Astrocyte of the cerebellum (primary cell): Measurements from ENCODE around the gene IL33.

Source experiments
- DNase-seq: peaks from one replicate; pipeline ENCODE4 v3.0.0-alpha.2; 2011; ENCODE audit warnings: low read depth
- H3K4me3 ChIP-seq: 2 replicates; pipeline ENCODE4 v1.5.1; 2011; ENCODE audit warnings: mild to moderate bottlenecking, low read depth, low read length, moderate library complexity
- CTCF ChIP-seq: IDR thresholded peaks from 2 replicates; pipeline ENCODE4 v1.5.1; 2012; ENCODE audit warnings: low read length, low read depth, moderate library complexity, mild to moderate bottlenecking; ENCODE audit errors: missing control alignments
- in situ Hi-C: cut with HindIII; loops from 2 replicates; pipeline ENCODE4 v1.10.0; 2017; ENCODE audit warnings: low sequenced_read_pairs

The IL33 gene

GRCh38 chr9:6195714-6196360 lies 19.8 kb upstream of the IL33 start:
- no peak for TF ChIP-seq CTCF
- no peak overlapping the region for H3K4me3 ChIP-seq
- in situ Hi-C loops: no loop called here
- no peak for DNase-seq

- H3K4me3 ChIP-seq: no peak overlapping the region
- in situ Hi-C loops: no loop called here
- DNase-seq: no peak
- no peak for TF ChIP-seq CTCF
Observed at GRCh38 chr9:6197330-6197729, 18.3 kb upstream of the IL33 start.

- no peak for DNase-seq
- TF ChIP-seq CTCF: no peak
- no peak overlapping the region for H3K4me3 ChIP-seq
- in situ Hi-C loops: no loop called here
Observed at GRCh38 chr9:6198251-6198650, 17.4 kb upstream of the IL33 start.

- DNase-seq: no peak
- no peak for TF ChIP-seq CTCF
- in situ Hi-C loops: no loop called here
- H3K4me3 ChIP-seq: no peak overlapping the region
Observed at GRCh38 chr9:6199596-6199995, 16.0 kb upstream of the IL33 start.

GRCh38 chr9:6200761-6201160 lies 14.8 kb upstream of the IL33 start:
- DNase-seq: no peak
- no peak for TF ChIP-seq CTCF
- in situ Hi-C loops: no loop called here
- H3K4me3 ChIP-seq: no peak overlapping the region

GRCh38 chr9:6209966-6210365 lies 5.6 kb upstream of the IL33 start:
- no peak for TF ChIP-seq CTCF
- in situ Hi-C loops: no loop called here
- no peak overlapping the region for H3K4me3 ChIP-seq
- DNase-seq: no peak
